ENCODE results near the gene NTSR1. TPM values are rescaled to one million over a fixed set of nuclear protein-coding genes. Genes with fewer than 3 reads are reported as not detected.

Gene NTSR1
- total and polyA plus RNA-seq, 2 experiments from 2014 or later: not detected

GRCh38 chr20:62717933-62718332, 9.3 kb downstream of the NTSR1 start:
- H3K36me3 ChIP-seq (ENCODE audit: low read depth): no peaks in the 10 kb centered on the region
- no peaks in the 10 kb centered on the region for H3F3A ChIP-seq (ENCODE audit: insufficient read depth)
- in situ Hi-C loops (cut with MboI): no loop called here
- 30 to 37% methylated on average over 18 of the region's 18 CpGs for WGBS, 2 experiments (ENCODE audit: low coverage in 1 of 2, low lambda C conversion rate in 2 of 2, missing lambda C conversion rate in 2 of 2)
- no peak overlapping the region for H3K4me2 ChIP-seq (ENCODE audit: unreplicated experiment)
- peaks cover 10% of the 10 kb centered on the region for H3K9me3 ChIP-seq (ENCODE audit: low read depth)
- no peak overlapping the region for H3K4me3 ChIP-seq
- TF ChIP-seq EZH2phosphoT487 (IDR thresholded peaks at IDR 0.05; ENCODE audit: insufficient read depth, low read depth): no peak
- TF ChIP-seq EZH2 (IDR thresholded peaks at IDR 0.05; ENCODE audit: insufficient read depth, poor library complexity, severe bottlenecking): no peak
- no peak overlapping the region for H3K27ac ChIP-seq
- peaks cover 54% of the 10 kb centered on the region for H3K27me3 ChIP-seq (replicated peaks; ENCODE audit: insufficient read depth)
- H3K79me2 ChIP-seq (ENCODE audit: insufficient read depth): no peaks in the 10 kb centered on the region
- H4K20me1 ChIP-seq (ENCODE audit: insufficient read depth): no peaks in the 10 kb centered on the region
- H3K4me1 ChIP-seq (ENCODE audit: insufficient read depth): no peaks in the 10 kb centered on the region
- DNase-seq: peak; percentile 60
- H3K9me2 ChIP-seq (ENCODE audit: insufficient read depth): no peaks in the 10 kb centered on the region
- H3K9ac ChIP-seq: no peak overlapping the region
- no peak overlapping the region for H2AFZ ChIP-seq

- Histone ChIP-seq H3K9me3 (ENCODE audit: low read depth) (peaks cover 10% of the 10 kb centered on the region), H3K4me3 (no peak overlapping the region), H3K27me3 (replicated peaks; ENCODE audit: insufficient read depth) (peaks cover 56% of the 10 kb centered on the region), H3K9me2 (ENCODE audit: insufficient read depth) (no peaks in the 10 kb centered on the region), H3K9ac (no peak overlapping the region), H3K36me3 (ENCODE audit: low read depth) (no peaks in the 10 kb centered on the region), H4K20me1 (ENCODE audit: insufficient read depth) (no peaks in the 10 kb centered on the region), H3K79me2 (ENCODE audit: insufficient read depth) (no peaks in the 10 kb centered on the region), H3K4me1 (ENCODE audit: insufficient read depth) (no peaks in the 10 kb centered on the region), H3K4me2 (ENCODE audit: unreplicated experiment) (no peak overlapping the region), H2AFZ (no peak overlapping the region), H3F3A (ENCODE audit: insufficient read depth) (no peaks in the 10 kb centered on the region), H3K27ac (no peak overlapping the region)
- no peak for DNase-seq
- in situ Hi-C loops (cut with MboI): no loop called here
- 45 to 46% methylated on average over 12 of the region's 12 CpGs for WGBS, 2 experiments (ENCODE audit: low coverage in 1 of 2, low lambda C conversion rate in 2 of 2, missing lambda C conversion rate in 2 of 2)
- TF ChIP-seq EZH2phosphoT487 (IDR thresholded peaks at IDR 0.05; ENCODE audit: insufficient read depth, low read depth) (no peak), EZH2 (IDR thresholded peaks at IDR 0.05; ENCODE audit: insufficient read depth, poor library complexity, severe bottlenecking) (no peak)
These were observed 9.9 kb downstream of the NTSR1 start for GRCh38 chr20:62718546-62718945.

GRCh38 chr20:62719250-62719935, 10.8 kb downstream of the NTSR1 start:
- no peak overlapping the region for H3K4me3 ChIP-seq
- in situ Hi-C loops (cut with MboI): no loop called here
- no peaks in the 10 kb centered on the region for H3K4me1 ChIP-seq (ENCODE audit: insufficient read depth)
- no peak for DNase-seq
- peaks cover 64% of the 10 kb centered on the region for H3K27me3 ChIP-seq (replicated peaks; ENCODE audit: insufficient read depth)
- 62 to 64% methylated on average over 12 of the region's 12 CpGs for WGBS, 2 experiments (ENCODE audit: low coverage in 1 of 2, low lambda C conversion rate in 2 of 2, missing lambda C conversion rate in 2 of 2)
- H4K20me1 ChIP-seq (ENCODE audit: insufficient read depth): no peaks in the 10 kb centered on the region
- H3K9me3 ChIP-seq (ENCODE audit: low read depth): peaks cover 10% of the 10 kb centered on the region
- no peak overlapping the region for H3K27ac ChIP-seq
- no peaks in the 10 kb centered on the region for H3K9me2 ChIP-seq (ENCODE audit: insufficient read depth)
- H3K36me3 ChIP-seq (ENCODE audit: low read depth): no peaks in the 10 kb centered on the region
- no peak overlapping the region for H2AFZ ChIP-seq
- no peak for TF ChIP-seq EZH2 (IDR thresholded peaks at IDR 0.05; ENCODE audit: insufficient read depth, poor library complexity, severe bottlenecking)
- no peak for TF ChIP-seq EZH2phosphoT487 (IDR thresholded peaks at IDR 0.05; ENCODE audit: insufficient read depth, low read depth)
- H3K9ac ChIP-seq: no peak overlapping the region
- H3K79me2 ChIP-seq (ENCODE audit: insufficient read depth): no peaks in the 10 kb centered on the region
- H3K4me2 ChIP-seq (ENCODE audit: unreplicated experiment): no peak overlapping the region
- H3F3A ChIP-seq (ENCODE audit: insufficient read depth): no peaks in the 10 kb centered on the region

- WGBS, 2 experiments (ENCODE audit: low coverage in 1 of 2, low lambda C conversion rate in 2 of 2, missing lambda C conversion rate in 2 of 2): 61 to 63% methylated on average over 7 of the region's 7 CpGs
- no peaks in the 10 kb centered on the region for H3K36me3 ChIP-seq (ENCODE audit: low read depth)
These were observed 13.1 kb downstream of the NTSR1 start for GRCh38 chr20:62721511-62722370.

More at GRCh38 chr20:62721511-62722370, 13.1 kb downstream of the NTSR1 start:
- H3K4me3 ChIP-seq: no peak overlapping the region
- peaks cover 10% of the 10 kb centered on the region for H3K9me3 ChIP-seq (ENCODE audit: low read depth)
- H4K20me1 ChIP-seq (ENCODE audit: insufficient read depth): no peaks in the 10 kb centered on the region
- H3K4me2 ChIP-seq (ENCODE audit: unreplicated experiment): no peak overlapping the region
- no peak overlapping the region for H3K27ac ChIP-seq
- no peak overlapping the region for H3K9ac ChIP-seq
- no peaks in the 10 kb centered on the region for H3F3A ChIP-seq (ENCODE audit: insufficient read depth)
- in situ Hi-C loops (cut with MboI): no loop called here
- no peaks in the 10 kb centered on the region for H3K4me1 ChIP-seq (ENCODE audit: insufficient read depth)
- no peak for DNase-seq
- no peak for TF ChIP-seq EZH2 (IDR thresholded peaks at IDR 0.05; ENCODE audit: insufficient read depth, poor library complexity, severe bottlenecking)
- TF ChIP-seq EZH2phosphoT487 (IDR thresholded peaks at IDR 0.05; ENCODE audit: insufficient read depth, low read depth): no peak
- H3K27me3 ChIP-seq (replicated peaks; ENCODE audit: insufficient read depth): peaks cover 67% of the 10 kb centered on the region
- no peaks in the 10 kb centered on the region for H3K79me2 ChIP-seq (ENCODE audit: insufficient read depth)
- H3K9me2 ChIP-seq (ENCODE audit: insufficient read depth): no peaks in the 10 kb centered on the region
- H2AFZ ChIP-seq: no peak overlapping the region
